ENCODE data around the gene ZEB2. TPM values are rescaled to one million over a fixed set of nuclear protein-coding genes. Genes with fewer than 3 reads are reported as not detected.

Gene ZEB2
- total RNA-seq, 1 donor from 2014 or later, result 106 TPM

- H3K27ac ChIP-seq, result no peak overlapping the region
- no peak overlapping the region for H3K27ac Mint-ChIP-seq
- H3K9me3 ChIP-seq (ENCODE audit: low read depth), result no peaks in the 10 kb centered on the region
- H4K20me1 ChIP-seq (ENCODE audit: low read depth), result no peaks in the 10 kb centered on the region
- H3K36me3 ChIP-seq, result no peaks in the 10 kb centered on the region
- peaks cover 24% of the 10 kb centered on the region for H3K4me1 Mint-ChIP-seq
- TF ChIP-seq, protein P1, sequence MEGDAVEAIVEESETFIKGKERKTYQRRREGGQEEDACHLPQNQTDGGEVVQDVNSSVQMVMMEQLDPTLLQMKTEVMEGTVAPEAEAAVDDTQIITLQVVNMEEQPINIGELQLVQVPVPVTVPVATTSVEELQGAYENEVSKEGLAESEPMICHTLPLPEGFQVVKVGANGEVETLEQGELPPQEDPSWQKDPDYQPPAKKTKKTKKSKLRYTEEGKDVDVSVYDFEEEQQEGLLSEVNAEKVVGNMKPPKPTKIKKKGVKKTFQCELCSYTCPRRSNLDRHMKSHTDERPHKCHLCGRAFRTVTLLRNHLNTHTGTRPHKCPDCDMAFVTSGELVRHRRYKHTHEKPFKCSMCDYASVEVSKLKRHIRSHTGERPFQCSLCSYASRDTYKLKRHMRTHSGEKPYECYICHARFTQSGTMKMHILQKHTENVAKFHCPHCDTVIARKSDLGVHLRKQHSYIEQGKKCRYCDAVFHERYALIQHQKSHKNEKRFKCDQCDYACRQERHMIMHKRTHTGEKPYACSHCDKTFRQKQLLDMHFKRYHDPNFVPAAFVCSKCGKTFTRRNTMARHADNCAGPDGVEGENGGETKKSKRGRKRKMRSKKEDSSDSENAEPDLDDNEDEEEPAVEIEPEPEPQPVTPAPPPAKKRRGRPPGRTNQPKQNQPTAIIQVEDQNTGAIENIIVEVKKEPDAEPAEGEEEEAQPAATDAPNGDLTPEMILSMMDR (IDR thresholded peaks at IDR 0.05), result no peak
- TF ChIP-seq EZH2phosphoT487 (IDR thresholded peaks at IDR 0.05), result no peak
- TF ChIP-seq EZH2 (IDR thresholded peaks at IDR 0.05), result no peak
- H3K36me3 Mint-ChIP-seq, result no peaks in the 10 kb centered on the region
- H3K79me2 ChIP-seq (ENCODE audit: low read depth), result no peaks in the 10 kb centered on the region
- H3K9ac ChIP-seq, result no peak overlapping the region
- no peaks in the 10 kb centered on the region for H3F3A ChIP-seq (ENCODE audit: low read depth)
- no peak overlapping the region for H3K4me2 ChIP-seq
- H3K27me3 ChIP-seq, result no peaks in the 10 kb centered on the region
- no peak overlapping the region for H3K4me3 Mint-ChIP-seq
- no peak overlapping the region for H2AFZ ChIP-seq (replicated peaks)
- H3K27me3 Mint-ChIP-seq (ENCODE audit: insufficient read depth, low read depth), result peaks cover 6% of the 10 kb centered on the region
- DNase-seq (ENCODE audit: low spot score), result no peak
- H3K9me3 Mint-ChIP-seq, result no peaks in the 10 kb centered on the region
- H3K4me3 ChIP-seq, result no peak overlapping the region
- H3K4me1 ChIP-seq, result peaks cover 19% of the 10 kb centered on the region
Measured at GRCh38 chr2:144376460-144376859, 143.5 kb downstream of the ZEB2 start.

DNA sequence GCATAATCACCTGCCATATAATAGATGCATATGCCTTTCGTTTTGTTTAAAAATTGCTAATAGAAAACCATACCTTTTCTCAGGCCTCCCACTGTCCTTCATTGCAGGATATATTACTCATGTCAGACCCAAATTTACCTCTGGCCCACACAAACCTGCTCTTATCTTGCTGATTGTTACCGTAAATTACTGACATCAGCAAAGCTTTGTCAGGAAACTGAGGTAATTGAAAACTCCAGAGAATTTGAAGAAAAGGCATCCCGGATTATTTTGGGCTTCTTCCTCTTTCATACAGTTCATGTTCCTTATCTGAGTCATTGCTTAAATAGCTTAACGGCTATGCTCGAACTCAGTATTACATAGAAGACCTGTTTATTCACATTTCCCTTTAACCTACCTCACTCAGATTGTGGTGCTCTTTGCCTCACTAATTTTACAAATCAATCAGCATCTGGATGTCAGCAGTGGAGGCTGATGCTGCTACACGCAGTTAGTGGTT is 145.7 kb downstream of the ZEB2 start:
- H3K9me3 Mint-ChIP-seq, result no peaks in the 10 kb centered on the region
- DNase-seq (ENCODE audit: low spot score), result no peak
- Histone ChIP-seq H3K4me2 (no peak overlapping the region), H3K27ac (no peak overlapping the region), H3F3A (ENCODE audit: low read depth) (no peaks in the 10 kb centered on the region), H3K36me3 (no peaks in the 10 kb centered on the region), H2AFZ (replicated peaks) (no peak overlapping the region), H3K27me3 (no peaks in the 10 kb centered on the region), H3K79me2 (ENCODE audit: low read depth) (no peaks in the 10 kb centered on the region), H3K9me3 (ENCODE audit: low read depth) (no peaks in the 10 kb centered on the region), H3K9ac (no peak overlapping the region), H3K4me3 (no peak overlapping the region), H4K20me1 (ENCODE audit: low read depth) (no peaks in the 10 kb centered on the region), H3K4me1 (peaks cover 10% of the 10 kb centered on the region)
- peaks cover 8% of the 10 kb centered on the region for H3K4me1 Mint-ChIP-seq
- peaks cover 6% of the 10 kb centered on the region for H3K27me3 Mint-ChIP-seq (ENCODE audit: insufficient read depth, low read depth)
- TF ChIP-seq EZH2 (IDR thresholded peaks at IDR 0.05), result no peak
- TF ChIP-seq EZH2phosphoT487 (IDR thresholded peaks at IDR 0.05), result no peak
- TF ChIP-seq, protein P1 (IDR thresholded peaks at IDR 0.05), result no peak
- H3K36me3 Mint-ChIP-seq, result no peaks in the 10 kb centered on the region
- H3K27ac Mint-ChIP-seq, result no peak overlapping the region
- no peak overlapping the region for H3K4me3 Mint-ChIP-seq

- no peak for TF ChIP-seq EZH2phosphoT487 (IDR thresholded peaks at IDR 0.05)
- TF ChIP-seq EZH2 (IDR thresholded peaks at IDR 0.05), result no peak
- TF ChIP-seq, protein P1 (IDR thresholded peaks at IDR 0.05), result no peak
- Histone ChIP-seq H3K4me3 (no peak overlapping the region), H3K9me3 (ENCODE audit: low read depth) (no peaks in the 10 kb centered on the region), H3K4me1 (peaks cover 10% of the 10 kb centered on the region), H3K9ac (no peak overlapping the region), H2AFZ (replicated peaks) (no peak overlapping the region), H4K20me1 (ENCODE audit: low read depth) (no peaks in the 10 kb centered on the region), H3K4me2 (no peak overlapping the region), H3K27ac (no peak overlapping the region), H3K27me3 (no peaks in the 10 kb centered on the region), H3K79me2 (ENCODE audit: low read depth) (no peaks in the 10 kb centered on the region), H3K36me3 (no peaks in the 10 kb centered on the region), H3F3A (ENCODE audit: low read depth) (no peaks in the 10 kb centered on the region)
- Mint-ChIP-seq H3K4me3 (no peak overlapping the region), H3K27ac (peak overlapping the region; percentile 52), H3K9me3 (no peaks in the 10 kb centered on the region), H3K36me3 (no peaks in the 10 kb centered on the region), H3K27me3 (ENCODE audit: insufficient read depth, low read depth) (peaks cover 6% of the 10 kb centered on the region), H3K4me1 (peaks cover 6% of the 10 kb centered on the region)
- no peak for DNase-seq (ENCODE audit: low spot score)
Measured at GRCh38 chr2:144372410-144373080, 147.4 kb downstream of the ZEB2 start.
